Sigmoid colon (tissue), 7 donors: ENCODE measurements around the gene SF3B2. TPM values are rescaled to one million over a fixed set of nuclear protein-coding genes. Genes with fewer than 3 reads are reported as not detected.
A peak's percentile ranks its signal among the peaks of the same experiment; 100 is the strongest.
"Not testable (repeated sequence)": the region's sequence is repeated elsewhere in the genome, so short reads cannot be mapped to it uniquely, and the experiment has no call there.

Source experiments
- DNase-seq: peaks from one replicate; pipeline ENCODE4 v3.0.0-alpha.2; 2019
- H3K27ac ChIP-seq, 4 donors: fragments of 200-600 bp; sonication (generic); one replicate each; pipeline ENCODE4 v1.5.1; 2016 to 2019; ENCODE audit warnings: mild to moderate bottlenecking in 1 of 4
- H3K27me3 ChIP-seq, 3 donors: fragments of 200-600 bp; sonication (generic); one replicate each; pipeline ENCODE4 v1.5.1; 2019; ENCODE audit warnings: mild to moderate bottlenecking in 1 of 3
- H3K36me3 ChIP-seq, 4 donors: fragments of 200-600 bp; sonication (generic); one replicate each; pipeline ENCODE4 v1.5.1; 2016 to 2019
- H3K4me1 ChIP-seq, 4 donors: fragments of 200-600 bp; sonication (generic); one replicate each; pipeline ENCODE4 v1.5.1; 2017 to 2019
- H3K4me3 ChIP-seq, 4 donors: fragments of 200-600 bp; sonication (generic); one replicate each; pipeline ENCODE4 v1.5.1; 2017 to 2019; ENCODE audit warnings: mild to moderate bottlenecking in 2 of 4, moderate library complexity in 1 of 4
- H3K9me3 ChIP-seq, 4 donors: fragments of 200-600 bp in 3 of 4; sonication (generic) in 3 of 4; one replicate each; pipeline versions ENCODE4 v1.5.1 to v1.6.1; 2013 to 2019
- EP300 ChIP-seq, 4 donors: sonication (generic); formaldehyde crosslinking; IDR thresholded peaks; one replicate each; pipeline ENCODE4 v1.6.1; 2017; ENCODE audit warnings: antibody characterized with exemption in 4 of 4
- POLR2A ChIP-seq, 2 donors: fragments of 450-650 bp; IDR thresholded peaks; one replicate each; pipeline ENCODE4 v1.6.1; 2016; ENCODE audit warnings: antibody characterized with exemption in 2 of 2, mild to moderate bottlenecking in 2 of 2, moderate library complexity in 2 of 2
- POLR2AphosphoS5 ChIP-seq, 4 donors: sonication (generic); formaldehyde crosslinking; IDR thresholded peaks; one replicate each; pipeline ENCODE4 v1.6.1; 2017; ENCODE audit warnings: antibody characterized with exemption in 4 of 4
- WGBS, 2 donors: extraction: QIAGEN DNeasy Blood & Tissue Kit; methylation state at CpG; one replicate each; pipeline ENCODE4 v1.1.7; 2013; 5-methylcytosine and 5-hydroxymethylcytosine counted together
- intact Hi-C: fragments of 100-400 bp; cut with DNase I; formaldehyde crosslinking; loops from one replicate; pipeline ENCODE4 v1.15.1; 2023
- polyA plus RNA-seq, 3 donors: library from polyadenylated mRNA; stranded (reverse); fragments of 200-250 nt; gene quantifications; one replicate each; pipeline ENCODE4 v1.2.3, GENCODE V29; 2013
- total RNA-seq, 4 donors: library from RNA; depleted of rRNA; stranded (reverse); fragments of >200 nt; gene quantifications; one replicate each; pipeline ENCODE4 v1.1.0, GENCODE V29; 2016
- TF ChIP-seq, protein P1 (sequence below), 4 experiments: fragments of 450-650 bp in 3 of 4; fragments of 200-600 bp in 1 of 4; IDR thresholded peaks; one replicate each; pipeline ENCODE4 v1.5.1; 2016 to 2019; ENCODE audit warnings: antibody characterized with exemption in 4 of 4, mild to moderate bottlenecking in 3 of 4, moderate library complexity in 2 of 4
- donor health status: healthy with polysubstance abuse.
- donor health status: Bipolar disorder and iron deficiency.
- donor health status: healthy.

SF3B2 gene
- total and polyA plus RNA-seq, 7 donors = 71.7 to 122 (median 91.9) TPM

DNA sequence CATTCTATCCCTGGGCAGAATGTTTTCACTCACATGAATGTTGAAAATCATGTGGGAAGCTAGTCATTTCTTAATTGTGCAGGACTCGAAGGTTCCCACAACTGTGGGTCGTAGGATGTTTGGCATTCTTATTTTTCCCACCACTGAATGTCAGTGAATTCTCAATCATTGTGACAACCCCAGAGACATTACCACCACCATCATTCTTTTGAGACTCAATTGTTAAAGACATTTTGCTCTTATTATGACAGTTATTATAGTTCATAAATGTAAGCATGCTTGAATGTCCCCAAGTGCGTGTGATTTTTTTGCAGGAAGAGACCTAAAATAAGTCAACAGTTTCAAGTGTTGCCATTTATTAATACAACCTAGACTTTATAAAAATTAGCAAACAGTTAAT is 36.9 kb downstream of the SF3B2 start:
- no peak overlapping the region for H3K4me3 ChIP-seq
- H3K4me1 ChIP-seq = peaks cover 0 to 11% (median 5%) of the 10 kb centered on the region in 4 donors
- DNase-seq = no peak
- H3K27me3 ChIP-seq = no peaks in the 10 kb centered on the region
- H3K36me3 ChIP-seq = no peaks in the 10 kb centered on the region
- no peak overlapping the region for H3K27ac ChIP-seq
- 89 to 92% methylated on average over 3 of the region's 3 CpGs for WGBS, 2 donors
- TF ChIP-seq POLR2AphosphoS5 (IDR thresholded peaks at IDR 0.05) = no peak
- TF ChIP-seq POLR2A (IDR thresholded peaks at IDR 0.05) = no peak
- TF ChIP-seq, protein P1, sequence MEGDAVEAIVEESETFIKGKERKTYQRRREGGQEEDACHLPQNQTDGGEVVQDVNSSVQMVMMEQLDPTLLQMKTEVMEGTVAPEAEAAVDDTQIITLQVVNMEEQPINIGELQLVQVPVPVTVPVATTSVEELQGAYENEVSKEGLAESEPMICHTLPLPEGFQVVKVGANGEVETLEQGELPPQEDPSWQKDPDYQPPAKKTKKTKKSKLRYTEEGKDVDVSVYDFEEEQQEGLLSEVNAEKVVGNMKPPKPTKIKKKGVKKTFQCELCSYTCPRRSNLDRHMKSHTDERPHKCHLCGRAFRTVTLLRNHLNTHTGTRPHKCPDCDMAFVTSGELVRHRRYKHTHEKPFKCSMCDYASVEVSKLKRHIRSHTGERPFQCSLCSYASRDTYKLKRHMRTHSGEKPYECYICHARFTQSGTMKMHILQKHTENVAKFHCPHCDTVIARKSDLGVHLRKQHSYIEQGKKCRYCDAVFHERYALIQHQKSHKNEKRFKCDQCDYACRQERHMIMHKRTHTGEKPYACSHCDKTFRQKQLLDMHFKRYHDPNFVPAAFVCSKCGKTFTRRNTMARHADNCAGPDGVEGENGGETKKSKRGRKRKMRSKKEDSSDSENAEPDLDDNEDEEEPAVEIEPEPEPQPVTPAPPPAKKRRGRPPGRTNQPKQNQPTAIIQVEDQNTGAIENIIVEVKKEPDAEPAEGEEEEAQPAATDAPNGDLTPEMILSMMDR (IDR thresholded peaks at IDR 0.05) = no peak
- TF ChIP-seq EP300 (IDR thresholded peaks at IDR 0.05) = no peak
- no peaks in the 10 kb centered on the region for H3K9me3 ChIP-seq
- intact Hi-C loops = no loop called here

DNA sequence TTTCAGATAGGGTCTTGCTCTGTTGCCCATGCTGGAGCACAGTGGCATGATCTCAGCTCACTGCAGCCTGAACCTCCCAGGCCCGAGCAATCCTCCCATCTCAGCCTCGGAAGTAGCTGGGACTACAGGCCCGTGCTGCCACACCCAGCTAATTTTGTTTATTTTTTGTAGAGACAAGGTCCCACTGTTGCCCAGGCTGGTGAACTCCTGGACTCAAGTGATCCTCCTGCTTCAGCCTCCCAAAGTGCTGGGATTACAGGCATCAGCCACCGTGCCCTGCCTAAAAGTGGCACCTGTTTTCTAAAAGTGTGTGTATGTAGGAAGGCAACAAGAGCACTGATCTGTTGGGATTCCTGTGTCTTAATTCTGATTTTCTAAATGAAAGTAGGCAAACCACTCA is 38.1 kb downstream of the SF3B2 start:
- TF ChIP-seq, protein P1 (IDR thresholded peaks at IDR 0.05) = no peak
- no peak for TF ChIP-seq EP300 (IDR thresholded peaks at IDR 0.05)
- TF ChIP-seq POLR2A (IDR thresholded peaks at IDR 0.05) = no peak
- no peak for TF ChIP-seq POLR2AphosphoS5 (IDR thresholded peaks at IDR 0.05)
- Histone ChIP-seq H3K4me1 (peaks cover 0 to 2% (median under 1%) of the 10 kb centered on the region in 4 donors), H3K4me3 (no peak overlapping the region), H3K27me3 (no peaks in the 10 kb centered on the region), H3K9me3 (no peaks in the 10 kb centered on the region), H3K36me3 (no peaks in the 10 kb centered on the region), H3K27ac (no peak overlapping the region)
- intact Hi-C loops = no loop called here
- 50 to 83% methylated on average over 4 of the region's 4 CpGs for WGBS, 2 donors
- DNase-seq = no peak

DNA sequence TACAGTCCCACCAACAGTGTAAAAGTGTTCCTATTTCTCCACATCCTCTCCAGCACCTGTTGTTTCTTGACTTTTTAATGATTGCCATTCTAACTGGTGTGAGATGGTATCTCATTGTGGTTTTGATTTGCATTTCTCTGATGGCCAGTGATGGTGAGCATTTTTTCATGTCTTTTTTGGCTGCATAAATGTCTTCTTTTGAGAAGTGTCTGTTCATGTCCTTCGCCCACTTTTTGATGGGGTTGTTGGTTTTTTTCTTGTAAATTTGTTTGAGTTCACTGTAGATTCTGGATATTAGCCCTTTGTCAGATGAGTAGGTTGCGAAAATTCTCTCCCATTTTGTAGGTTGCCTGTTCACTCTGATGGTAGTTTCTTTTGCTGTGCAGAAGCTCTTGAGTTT is 40.0 kb downstream of the SF3B2 start:
- H3K36me3 ChIP-seq, H3K4me1 ChIP-seq, H3K9me3 ChIP-seq, intact Hi-C loops, H3K4me3 ChIP-seq, DNase-seq, H3K27ac ChIP-seq, H3K27me3 ChIP-seq: not testable (repeated sequence)
- WGBS, 2 donors = 92 to 95% methylated on average over 2 of the region's 2 CpGs

DNA sequence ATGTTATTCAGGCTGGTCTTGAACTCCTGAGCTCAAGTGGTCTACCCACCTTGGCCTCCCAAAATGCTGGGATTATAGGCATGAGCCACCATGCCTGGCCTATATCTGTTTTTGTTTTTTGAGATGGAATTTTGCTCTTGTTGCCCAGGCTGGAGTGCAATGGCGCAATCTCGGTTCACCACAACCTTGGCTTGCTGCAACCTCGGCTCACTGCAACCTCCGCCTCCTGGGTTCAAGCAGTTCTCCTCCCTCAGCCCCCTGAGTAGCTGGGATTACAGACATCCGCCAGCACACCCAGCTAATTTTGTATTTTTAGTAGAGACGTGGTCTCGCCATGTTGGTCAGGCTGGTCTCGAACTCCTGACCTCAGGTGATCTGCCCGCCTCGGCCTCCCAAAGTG is 47.6 kb downstream of the SF3B2 start:
- not testable (repeated sequence) for H3K4me3 ChIP-seq, H3K36me3 ChIP-seq
- WGBS, 2 donors = 91 to 96% methylated on average over 10 of the region's 10 CpGs

DNA sequence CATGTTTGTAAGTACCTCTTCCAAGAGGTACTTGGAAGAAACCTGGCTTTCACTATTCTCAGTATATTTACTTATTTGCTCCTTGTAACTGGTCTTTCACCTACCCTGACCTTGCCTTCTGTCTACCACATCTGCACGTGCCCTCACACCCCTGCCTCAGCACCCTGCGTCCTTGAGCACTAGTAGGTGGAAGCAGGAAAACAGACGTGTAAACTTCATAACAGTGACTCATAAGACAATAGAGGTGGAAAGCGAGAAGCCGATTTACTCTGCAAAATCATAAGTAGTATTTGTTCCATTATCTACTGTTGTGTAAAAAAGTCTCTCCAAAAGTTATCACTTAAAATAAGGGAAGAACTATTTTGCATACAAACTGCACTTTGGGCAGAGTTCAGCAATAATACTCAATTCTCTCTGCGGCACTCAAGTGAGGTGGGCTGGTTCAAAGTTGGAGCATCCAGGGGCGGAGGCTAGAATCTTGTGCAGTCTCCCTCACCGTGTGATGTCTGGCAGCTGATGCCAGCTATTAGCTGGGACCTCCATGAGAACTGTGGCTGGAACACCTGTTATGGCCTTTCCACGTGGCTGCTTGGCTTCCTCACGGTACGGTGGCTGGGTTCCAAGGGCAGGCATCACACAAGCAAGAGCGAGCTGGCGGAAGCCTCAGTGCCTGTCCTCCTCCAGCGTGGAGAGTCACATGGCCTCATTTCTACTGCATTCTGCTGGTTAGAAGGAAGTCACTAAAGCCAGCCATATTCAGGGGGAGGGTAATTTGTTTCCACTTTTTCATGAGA is 48.3 kb downstream of the SF3B2 start:
- 39 to 40% methylated on average over 14 of the region's 14 CpGs for WGBS, 2 donors
- no peak for TF ChIP-seq POLR2A (IDR thresholded peaks at IDR 0.05)
- TF ChIP-seq, protein P1 (IDR thresholded peaks at IDR 0.05) = no peak
- TF ChIP-seq EP300 (IDR thresholded peaks at IDR 0.05) = no peak
- Histone ChIP-seq H3K4me1 (peaks cover 0 to 12% (median 6%) of the 10 kb centered on the region in 4 donors), H3K27me3 (no peaks in the 10 kb centered on the region), H3K4me3 (no peak overlapping the region), H3K9me3 (no peaks in the 10 kb centered on the region), H3K36me3 (peaks cover 0 to 5% (median 0%) of the 10 kb centered on the region in 4 donors), H3K27ac (peak overlapping the region in 1 of 4 donors; percentile 25)
- peak; percentile 78 for DNase-seq
- intact Hi-C loops = no loop called here

More for the DNA sequence above, 47.6 kb downstream of the SF3B2 start:
- DNase-seq, H3K27me3 ChIP-seq, intact Hi-C loops, H3K9me3 ChIP-seq, H3K27ac ChIP-seq: not testable (repeated sequence)
- H3K4me1 ChIP-seq = peaks cover 0 to 12% (median 6%) of the 10 kb centered on the region in 4 donors

DNA sequence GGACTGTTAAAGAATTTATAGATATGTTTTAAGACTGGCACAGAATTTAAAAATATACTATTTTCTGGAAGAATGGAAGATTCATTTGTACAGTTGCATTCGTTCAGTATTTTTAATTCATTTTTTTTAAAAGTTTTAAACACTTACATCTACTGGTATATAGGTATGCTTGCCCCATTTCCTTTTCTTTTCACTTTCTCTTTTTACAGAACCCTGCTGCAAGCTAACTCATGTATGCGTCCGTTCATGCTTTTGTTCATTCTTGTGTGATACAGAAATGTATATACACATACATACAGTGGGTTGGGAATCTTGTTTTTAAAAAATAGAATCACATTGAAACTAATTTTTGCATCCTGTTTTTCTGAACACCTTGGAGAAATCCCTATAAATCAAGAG is 48.9 kb downstream of the SF3B2 start:
- WGBS, 2 donors = 49 to 72% methylated on average over 3 of the region's 3 CpGs

More for the DNA sequence above, 48.9 kb downstream of the SF3B2 start:
- Histone ChIP-seq H3K36me3 (peaks cover 0 to 5% (median 0%) of the 10 kb centered on the region in 4 donors), H3K4me3 (no peak overlapping the region), H3K27me3 (no peaks in the 10 kb centered on the region), H3K27ac (no peak overlapping the region), H3K4me1 (peaks cover 0 to 12% (median 6%) of the 10 kb centered on the region in 4 donors), H3K9me3 (no peaks in the 10 kb centered on the region)
- TF ChIP-seq POLR2AphosphoS5 (IDR thresholded peaks at IDR 0.05) = no peak
- TF ChIP-seq POLR2A (IDR thresholded peaks at IDR 0.05) = no peak
- TF ChIP-seq, protein P1 (IDR thresholded peaks at IDR 0.05) = no peak
- no peak for TF ChIP-seq EP300 (IDR thresholded peaks at IDR 0.05)
- DNase-seq = no peak
- intact Hi-C loops = no loop called here
